Measurements from ENCODE around the gene PRPF39.

- TF ChIP-seq EP300 (IDR thresholded peaks at IDR 0.05): no peak
- TF ChIP-seq, protein P1, sequence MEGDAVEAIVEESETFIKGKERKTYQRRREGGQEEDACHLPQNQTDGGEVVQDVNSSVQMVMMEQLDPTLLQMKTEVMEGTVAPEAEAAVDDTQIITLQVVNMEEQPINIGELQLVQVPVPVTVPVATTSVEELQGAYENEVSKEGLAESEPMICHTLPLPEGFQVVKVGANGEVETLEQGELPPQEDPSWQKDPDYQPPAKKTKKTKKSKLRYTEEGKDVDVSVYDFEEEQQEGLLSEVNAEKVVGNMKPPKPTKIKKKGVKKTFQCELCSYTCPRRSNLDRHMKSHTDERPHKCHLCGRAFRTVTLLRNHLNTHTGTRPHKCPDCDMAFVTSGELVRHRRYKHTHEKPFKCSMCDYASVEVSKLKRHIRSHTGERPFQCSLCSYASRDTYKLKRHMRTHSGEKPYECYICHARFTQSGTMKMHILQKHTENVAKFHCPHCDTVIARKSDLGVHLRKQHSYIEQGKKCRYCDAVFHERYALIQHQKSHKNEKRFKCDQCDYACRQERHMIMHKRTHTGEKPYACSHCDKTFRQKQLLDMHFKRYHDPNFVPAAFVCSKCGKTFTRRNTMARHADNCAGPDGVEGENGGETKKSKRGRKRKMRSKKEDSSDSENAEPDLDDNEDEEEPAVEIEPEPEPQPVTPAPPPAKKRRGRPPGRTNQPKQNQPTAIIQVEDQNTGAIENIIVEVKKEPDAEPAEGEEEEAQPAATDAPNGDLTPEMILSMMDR (IDR thresholded peaks at IDR 0.05): no peak
These were observed 5.6 kb upstream of the PRPF39 start for GRCh38 chr14:45078323-45078722.

Measured in tibial nerve (tissue), 4 donors.